ENCODE data around the gene STK10.

GRCh38 chr5:172035049-172035448 is 153.0 kb downstream of the STK10 start:
- no peak for TF ChIP-seq CTCF (conservative IDR thresholded peaks at IDR 0.05)
- TF ChIP-seq ZFX (IDR thresholded peaks at IDR 0.05), result no peak
